Thoracic aorta (tissue), 2 donors: Measurements from ENCODE around the gene SRSF7. TPM values are rescaled to one million over a fixed set of nuclear protein-coding genes. Genes with fewer than 3 reads are reported as not detected.
A peak's percentile ranks its signal among the peaks of the same experiment; 100 is the strongest.

Experiments used
- ATAC-seq: fragments of 150-250 bp; one replicate; pipeline ENCODE4 v1.8.0; 2017; ENCODE audit warnings: low read depth; ENCODE audit not compliant: insufficient number of reproducible peaks, low FRiP score
- DNase-seq: peaks from one replicate; pipeline ENCODE4 v3.0.0-alpha.2; 2020; ENCODE audit warnings: low spot score
- H3K27ac ChIP-seq, 2 donors: fragments of 200-600 bp; sonication (generic); 1 replicate in 1 of 2; 2 replicates in 1 of 2; pipeline ENCODE4 v1.5.1; 2016; ENCODE audit warnings: mild to moderate bottlenecking in 2 of 2, moderate library complexity in 2 of 2
- H3K27me3 ChIP-seq: fragments of 200-600 bp; sonication (generic); replicated peaks from 2 replicates; pipeline ENCODE4 v1.6.0; 2016; ENCODE audit warnings: mild to moderate bottlenecking; ENCODE audit not compliant: insufficient read depth
- H3K36me3 ChIP-seq: fragments of 200-600 bp; sonication (generic); one replicate; pipeline ENCODE4 v1.5.1; 2016
- H3K4me1 ChIP-seq, 2 donors: fragments of 200-600 bp; sonication (generic); 1 replicate in 1 of 2; 2 replicates in 1 of 2; pipeline versions ENCODE4 v1.5.1 to v1.6.0; 2016; ENCODE audit warnings: low read depth in 2 of 2, mild to moderate bottlenecking in 1 of 2; ENCODE audit not compliant: control insufficient read depth in 1 of 2
- H3K4me3 ChIP-seq: fragments of 200-600 bp; sonication (generic); 2 replicates; pipeline ENCODE4 v1.5.1; 2016; ENCODE audit warnings: mild to moderate bottlenecking
- H3K9me3 ChIP-seq: fragments of 200-600 bp; sonication (generic); 2 replicates; pipeline ENCODE4 v1.5.1; 2016
- CTCF ChIP-seq: fragments of 200-600 bp; sonication (generic); IDR thresholded peaks from one replicate; pipeline ENCODE4 v1.5.1; 2019; ENCODE audit warnings: antibody characterized with exemption
- total RNA-seq, 2 donors: library from RNA; depleted of rRNA; stranded (reverse); fragments of >200 nt; gene quantifications; one replicate each; pipeline versions ENCODE4 v1.1.0 to v1.2.3, GENCODE V29; 2016

SRSF7 gene
- total RNA-seq, 2 donors from 2014 or later: 97.5 to 141 TPM

GRCh38 chr2:38723173-38723572, 28.0 kb downstream of the SRSF7 start:
- DNase-seq: no peak

GRCh38 chr2:38722271-38723061, 28.7 kb downstream of the SRSF7 start:
- no peak for ATAC-seq
- no peak overlapping the region for H3K27ac ChIP-seq

More at GRCh38 chr2:38723173-38723572, 28.0 kb downstream of the SRSF7 start:
- Histone ChIP-seq H3K4me3 (no peak overlapping the region), H3K4me1 (peaks cover 15 to 36% of the 10 kb centered on the region in 2 donors), H3K9me3 (no peaks in the 10 kb centered on the region), H3K27ac (no peak overlapping the region), H3K27me3 (no peaks in the 10 kb centered on the region), H3K36me3 (no peaks in the 10 kb centered on the region)
- no peak for TF ChIP-seq CTCF
- no peak for ATAC-seq

GRCh38 chr2:38720613-38721241, 30.4 kb downstream of the SRSF7 start:
- peak overlapping the region; percentile 31 to 46 for H3K27ac ChIP-seq
- no peak for TF ChIP-seq CTCF
- H3K4me1 ChIP-seq: peaks cover 15 to 36% of the 10 kb centered on the region in 2 donors
- H3K9me3 ChIP-seq: no peaks in the 10 kb centered on the region
- ATAC-seq: peak; percentile 63
- no peak overlapping the region for H3K4me3 ChIP-seq
- peaks cover 5% of the 10 kb centered on the region for H3K36me3 ChIP-seq
- peak; percentile 41 for DNase-seq
- H3K27me3 ChIP-seq: no peaks in the 10 kb centered on the region

More at GRCh38 chr2:38722271-38723061, 28.7 kb downstream of the SRSF7 start:
- no peak for TF ChIP-seq CTCF
- no peaks in the 10 kb centered on the region for H3K9me3 ChIP-seq
- no peak overlapping the region for H3K4me3 ChIP-seq
- DNase-seq: no peak
- H3K27me3 ChIP-seq: no peaks in the 10 kb centered on the region
- H3K36me3 ChIP-seq: no peaks in the 10 kb centered on the region
- peaks cover 15 to 36% of the 10 kb centered on the region in 2 donors for H3K4me1 ChIP-seq

GRCh38 chr2:38719706-38720105, 31.5 kb downstream of the SRSF7 start:
- no peak for DNase-seq
- no peaks in the 10 kb centered on the region for H3K9me3 ChIP-seq
- peaks cover 15 to 36% of the 10 kb centered on the region in 2 donors for H3K4me1 ChIP-seq
- no peak for TF ChIP-seq CTCF
- H3K36me3 ChIP-seq: peaks cover 5% of the 10 kb centered on the region
- no peak for ATAC-seq
- no peak overlapping the region for H3K4me3 ChIP-seq
- no peaks in the 10 kb centered on the region for H3K27me3 ChIP-seq
- H3K27ac ChIP-seq: peak overlapping the region; percentile 31 to 46

- ATAC-seq: no peak
- Histone ChIP-seq H3K4me3 (no peak overlapping the region), H3K27ac (no peak overlapping the region), H3K27me3 (no peaks in the 10 kb centered on the region), H3K36me3 (peaks cover 5% of the 10 kb centered on the region), H3K9me3 (no peaks in the 10 kb centered on the region), H3K4me1 (peaks cover 15 to 33% of the 10 kb centered on the region in 2 donors)
- no peak for TF ChIP-seq CTCF
- DNase-seq: no peak
These were observed 32.6 kb downstream of the SRSF7 start for GRCh38 chr2:38718601-38719000.
